H1 (cell line): ENCODE measurements around the gene COL28A1. TPM values are rescaled to one million over a fixed set of nuclear protein-coding genes. Genes with fewer than 3 reads are reported as not detected.

Experiments used
- CTCF ChIA-PET: fragments of 300-600 bp; sonication (Branson Sonifier 250); formaldehyde crosslinking; loops from one replicate; lab custom pipeline; 2021; ENCODE audit not compliant: partially characterized antibody; lab: Charles Lee
- POLR2A ChIA-PET: fragments of 300-600 bp; sonication (Branson Sonifier 250); formaldehyde crosslinking; loops from one replicate; lab custom pipeline; 2021; ENCODE audit warnings: inconsistent platforms; ENCODE audit not compliant: partially characterized antibody; lab: Charles Lee
- DNase-seq, 2 experiments: peaks; one replicate each; pipeline versions ENCODE4 v3.0.0 to v3.0.0-alpha.2; 2010 to 2022; ENCODE audit warnings: low spot score in 2 of 2, low read depth in 1 of 2, mixed read lengths in 1 of 2
- FAIRE-seq: peaks from 2 replicates; lab custom pipeline; 2011; peaks lifted over from hg19 to GRCh38; lab: Jason Lieb, UNC
- H2AFZ ChIP-seq: 2 replicates; pipeline ENCODE4 v1.8.1; 2012; ENCODE audit warnings: low read length, inconsistent platforms
- H2AK5ac ChIP-seq: 2 replicates; pipeline ENCODE4 v1.6.1; 2013; ENCODE audit warnings: low read depth, low read length
- H2BK120ac ChIP-seq: replicated peaks from 2 replicates; pipeline ENCODE3; 2013; ENCODE audit warnings: low read depth, low read length, inconsistent platforms
- H2BK12ac ChIP-seq: 2 replicates; pipeline ENCODE4 v1.6.1; 2013; ENCODE audit warnings: low read depth, low read length
- H2BK15ac ChIP-seq: 2 replicates; pipeline ENCODE4 v1.6.1; 2013; ENCODE audit warnings: low read length
- H2BK20ac ChIP-seq: 2 replicates; pipeline ENCODE4 v1.6.1; 2013; ENCODE audit warnings: low read length
- H2BK5ac ChIP-seq: 2 replicates; pipeline ENCODE4 v1.6.1; 2013; ENCODE audit warnings: low read depth, low read length
- H3K14ac ChIP-seq: 2 replicates; pipeline ENCODE4 v1.6.1; 2013; ENCODE audit warnings: inconsistent platforms; ENCODE audit not compliant: insufficient read length
- H3K18ac ChIP-seq: 2 replicates; pipeline ENCODE4 v1.6.1; 2013; ENCODE audit warnings: low read length; ENCODE audit errors: extremely low read depth
- H3K23ac ChIP-seq: 2 replicates; pipeline ENCODE4 v1.6.1; 2013; ENCODE audit warnings: inconsistent platforms; ENCODE audit not compliant: insufficient read length
- H3K23me2 ChIP-seq: 2 replicates; pipeline ENCODE4 v1.6.1; 2013; ENCODE audit warnings: low read depth, low read length
- H3K27ac ChIP-seq: 2 replicates; pipeline ENCODE4 v1.6.1; 2011; ENCODE audit warnings: low read depth, low read length, inconsistent platforms
- H3K27me3 ChIP-seq, 4 experiments: replicated peaks in 1 of 4; 1 replicate in 1 of 4; 2 replicates in 3 of 4; pipeline versions ENCODE4 v1.6.1 to v1.8.1; 2011 to 2013; ENCODE audit warnings: low read length in 3 of 4, mild to moderate bottlenecking in 3 of 4, inconsistent platforms in 2 of 4, mixed read lengths in 2 of 4, moderate library complexity in 1 of 4; ENCODE audit not compliant: control insufficient read depth in 3 of 4, insufficient read depth in 3 of 4; ENCODE audit errors: extremely low read depth in 1 of 4
- H3K36me3 ChIP-seq, 4 experiments: 2 replicates each; pipeline versions ENCODE4 v1.6.1 to v1.8.1; 2011 to 2013; ENCODE audit warnings: mild to moderate bottlenecking in 4 of 4, low read length in 3 of 4, moderate library complexity in 2 of 4, control low read depth in 1 of 4, inconsistent platforms in 1 of 4; ENCODE audit not compliant: insufficient read depth in 4 of 4, control insufficient read depth in 2 of 4
- H3K4ac ChIP-seq: replicated peaks from 2 replicates; pipeline ENCODE3; 2013; ENCODE audit warnings: low read length, low read depth, mixed read lengths, inconsistent platforms; ENCODE audit not compliant: insufficient read length
- H3K4me1 ChIP-seq, 4 experiments: replicated peaks in 1 of 4; 1 replicate in 1 of 4; 2 replicates in 3 of 4; pipeline versions ENCODE4 v1.6.1 to v1.8.1; 2011 to 2013; ENCODE audit warnings: low read length in 3 of 4, inconsistent platforms in 2 of 4, mixed read lengths in 1 of 4; ENCODE audit not compliant: insufficient read depth in 4 of 4, control insufficient read depth in 3 of 4
- H3K4me2 ChIP-seq, 2 experiments: 2 replicates each; pipeline versions ENCODE4 v1.6.1 to v1.8.1; 2011 to 2013; ENCODE audit warnings: low read depth in 2 of 2, low read length in 2 of 2, control low read depth in 1 of 2, inconsistent platforms in 1 of 2, mild to moderate bottlenecking in 1 of 2; ENCODE audit not compliant: insufficient read depth in 1 of 2
- H3K4me3 ChIP-seq, 4 experiments: fragments of 200-600, 300-600 bp in 1 of 4; sonication (generic), shearing (Covaris generic), sonication (Bioruptor Twin) in 1 of 4; 2 replicates each; pipeline versions ENCODE4 v1.5.1 to v1.8.1; 2011 to 2016; ENCODE audit warnings: low read length in 4 of 4, low read depth in 3 of 4, control low read depth in 2 of 4, inconsistent platforms in 2 of 4, mild to moderate bottlenecking in 2 of 4, mixed read lengths in 1 of 4, moderate library complexity in 1 of 4; ENCODE audit not compliant: insufficient read depth in 2 of 4; ENCODE audit errors: extremely low read depth in 1 of 4
- H3K56ac ChIP-seq: replicated peaks from 2 replicates; pipeline ENCODE3; 2013; ENCODE audit warnings: low read depth, mild to moderate bottlenecking, mixed read lengths, low read length, inconsistent platforms; ENCODE audit not compliant: insufficient read length
- H3K79me1 ChIP-seq: 2 replicates; pipeline ENCODE4 v1.6.1; 2013; ENCODE audit warnings: low read depth, low read length, control low read depth
- H3K79me2 ChIP-seq, 2 experiments: 2 replicates each; pipeline versions ENCODE4 v1.6.1 to v1.8.1; 2012 to 2013; ENCODE audit warnings: low read length in 2 of 2, mild to moderate bottlenecking in 2 of 2, inconsistent platforms in 1 of 2; ENCODE audit not compliant: insufficient read depth in 2 of 2, control insufficient read depth in 1 of 2
- H3K9ac ChIP-seq, 4 experiments: replicated peaks in 1 of 4; 1 replicate in 1 of 4; 2 replicates in 3 of 4; pipeline versions ENCODE4 v1.6.1 to v1.8.1; 2011 to 2013; ENCODE audit warnings: low read depth in 3 of 4, low read length in 3 of 4, control low read depth in 2 of 4, mild to moderate bottlenecking in 2 of 4, moderate library complexity in 2 of 4, inconsistent platforms in 1 of 4; ENCODE audit errors: extremely low read depth in 1 of 4
- H3K9me3 ChIP-seq, 2 experiments: 2 replicates each; pipeline versions ENCODE4 v1.6.1 to v1.8.1; 2012 to 2013; ENCODE audit warnings: mild to moderate bottlenecking in 2 of 2, moderate library complexity in 2 of 2, control low read depth in 1 of 2, inconsistent platforms in 1 of 2, low read depth in 1 of 2, low read length in 1 of 2, mixed read lengths in 1 of 2; ENCODE audit not compliant: insufficient read depth in 2 of 2
- H4K20me1 ChIP-seq, 2 experiments: replicated peaks in 1 of 2; 2 replicates each; pipeline versions ENCODE3 to v1.8.1; 2011 to 2013; ENCODE audit warnings: inconsistent platforms in 2 of 2, low read length in 2 of 2, mild to moderate bottlenecking in 1 of 2; ENCODE audit not compliant: insufficient read depth in 2 of 2, control insufficient read depth in 1 of 2
- H4K5ac ChIP-seq: 2 replicates; pipeline ENCODE4 v1.6.1; 2013; ENCODE audit warnings: low read length, low read depth, mixed read lengths, inconsistent platforms; ENCODE audit not compliant: insufficient read length
- H4K8ac ChIP-seq: 2 replicates; pipeline ENCODE4 v1.8.0; 2013; ENCODE audit warnings: mild to moderate bottlenecking, moderate library complexity, low read length, inconsistent platforms; ENCODE audit not compliant: insufficient read depth; ENCODE audit errors: extremely low read depth
- H4K91ac ChIP-seq: replicated peaks from 2 replicates; pipeline ENCODE3; 2013; ENCODE audit warnings: low read length, mixed read lengths, inconsistent platforms; ENCODE audit not compliant: insufficient read length
- CEBPB ChIP-seq: IDR thresholded peaks from 2 replicates; pipeline ENCODE4 v1.6.1; 2012; ENCODE audit warnings: low read depth, low read length
- EGR1 ChIP-seq: IDR thresholded peaks from 2 replicates; pipeline ENCODE4 v1.6.1; 2011; ENCODE audit warnings: low read depth, low read length, borderline replicate concordance
- YY1 ChIP-seq: IDR thresholded peaks from 2 replicates; pipeline ENCODE4 v1.6.1; 2011; ENCODE audit warnings: low read depth, mild to moderate bottlenecking, low read length
- WGBS, 2 experiments: shearing (Covaris generic) in 1 of 2; methylation state at CpG; one replicate each; pipeline versions ENCODE4 v1.1.6 to v1.1.7; 2013 to 2015; ENCODE audit warnings: low lambda C conversion rate in 2 of 2, mixed read lengths in 2 of 2, inconsistent platforms in 1 of 2, low coverage in 1 of 2, missing lambda C conversion rate in 1 of 2; ENCODE audit not compliant: insufficient replicate concordance in 2 of 2, insufficient coverage in 1 of 2, insufficient read length in 1 of 2; ENCODE audit errors: extremely low coverage in 1 of 2, missing lambda C conversion rate in 1 of 2; 5-methylcytosine and 5-hydroxymethylcytosine counted together
- polyA plus RNA-seq, 7 experiments: library from polyadenylated mRNA; depleted of rRNA in 3 of 7; stranded (reverse) in 5 of 7; unstranded in 2 of 7; fragments of >200 nt in 5 of 7; fragments of 200-250 nt in 2 of 7; gene quantifications; 1 replicate in 5 of 7; 2 replicates in 1 of 7; 4 replicates in 1 of 7; pipeline versions ENCODE4 v1.2.1 to v1.2.3, GENCODE V29; 2011 to 2013; ENCODE audit warnings: missing spikeins in 2 of 7, mixed read lengths in 2 of 7
- total RNA-seq: library from RNA; stranded (reverse); fragmentation: NEBNext Ultra II Directional; extraction: Animal tissue kit (Norgen Biotek cat#: 25700); gene quantifications from 2 replicates; pipeline ENCODE4 v1.2.1, GENCODE V29; 2021

The COL28A1 gene
- total and polyA plus RNA-seq, 2 of the 8 experiments (the other 6 are each of a cell fraction or from before 2014, with no cell fraction given): 0.22 to 0.38 TPM

DNA sequence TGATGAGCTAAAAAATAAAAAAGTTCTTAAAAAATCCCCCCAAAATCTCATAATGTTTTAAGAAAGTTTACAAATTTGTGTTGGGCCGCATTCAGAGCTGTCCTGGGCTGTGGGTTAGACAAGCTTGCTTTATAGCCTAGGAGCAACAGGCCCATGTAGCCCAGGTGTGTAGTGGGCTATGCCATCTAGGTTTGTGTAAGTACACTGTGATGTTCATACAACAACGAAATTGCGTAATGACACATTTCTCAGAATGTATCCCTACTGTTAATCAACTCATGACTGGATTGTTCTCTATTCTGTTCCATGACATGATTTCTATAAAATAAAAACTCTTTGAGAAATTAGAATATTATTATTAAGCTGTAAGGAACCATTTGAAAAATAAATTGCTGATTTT lies 44.0 kb upstream of the COL28A1 start:
- peaks cover 0 to 26% (median 0%) of the 10 kb centered on the region in 4 experiments; a peak in 1 of 8 replicates for H3K36me3 ChIP-seq
- H2BK20ac ChIP-seq: no peak overlapping the region
- no peak overlapping the region for H2AK5ac ChIP-seq
- no peak overlapping the region for H3K4me3 ChIP-seq
- H3K27ac ChIP-seq: no peak overlapping the region
- peaks cover 0 to 16% of the 10 kb centered on the region in 2 experiments; a peak in 2 of 4 replicates for H3K79me2 ChIP-seq
- H4K8ac ChIP-seq: no peak overlapping the region
- H2BK5ac ChIP-seq: no peak overlapping the region
- H3K27me3 ChIP-seq: no peaks in the 10 kb centered on the region
- FAIRE-seq: no peak
- H2BK120ac ChIP-seq: no peak overlapping the region
- H3K23ac ChIP-seq: no peak overlapping the region
- H3K9ac ChIP-seq: no peak overlapping the region
- no peak overlapping the region for H3K18ac ChIP-seq
- no peak overlapping the region for H2BK15ac ChIP-seq
- no peak overlapping the region for H4K5ac ChIP-seq
- H3K14ac ChIP-seq: no peak overlapping the region
- H3K4me2 ChIP-seq: no peak overlapping the region
- H2AFZ ChIP-seq: no peak overlapping the region
- DNase-seq: no peak
- H3K4me1 ChIP-seq: peaks cover 2 to 5% (median 3%) of the 10 kb centered on the region in 4 experiments; a peak in 5 of 7 replicates
- WGBS, 2 experiments: 95% methylated on average over 3 of the region's 3 CpGs; no CpG with 5 or more reads in 1 of the 2 experiments
- no peaks in the 10 kb centered on the region for H3K9me3 ChIP-seq
- no peak overlapping the region for H3K56ac ChIP-seq
- ChIA-PET POLR2A (no interaction called here), CTCF (interaction anchor here (0.9 kb wide), 1 partner anchor 11 kb away, joined by 3 read pairs; no protein-coding TSS in a partner anchor)
- no peak overlapping the region for H3K4ac ChIP-seq
- no peaks in the 10 kb centered on the region; the same call in 1 of the 2 replicates for H3K79me1 ChIP-seq
- H4K91ac ChIP-seq: no peak overlapping the region
- TF ChIP-seq CEBPB: peak; percentile 48; the same call in 1 of the 2 replicates
- no peak for TF ChIP-seq EGR1
- TF ChIP-seq YY1: no peak
- no peaks in the 10 kb centered on the region for H3K23me2 ChIP-seq
- H2BK12ac ChIP-seq: no peak overlapping the region
- no peaks in the 10 kb centered on the region for H4K20me1 ChIP-seq
